HepG2 (cell line): ENCODE results near the gene SERTAD2. TPM values are rescaled to one million over a fixed set of nuclear protein-coding genes. Genes with fewer than 3 reads are reported as not detected.

Source experiments
- ATF7 ChIP-seq, 2 experiments: fragments of 450-650 bp in 1 of 2; sonication (generic) in 1 of 2; formaldehyde crosslinking in 1 of 2; IDR thresholded peaks; 2 replicates each; pipeline versions ENCODE4 v1.4.0 to v1.6.1; 2016 to 2020; ENCODE audit warnings: antibody characterized with exemption in 1 of 2, mild to moderate bottlenecking in 1 of 2, missing genetic modification reagents in 1 of 2
- BRCA1 ChIP-seq: sonication (generic); formaldehyde crosslinking; IDR thresholded peaks from 2 replicates; pipeline ENCODE4 v1.4.0; 2020; ENCODE audit warnings: missing genetic modification reagents
- ELF4 ChIP-seq: sonication (generic); formaldehyde crosslinking; IDR thresholded peaks from 2 replicates; pipeline ENCODE4 v1.5.0; 2020; ENCODE audit warnings: missing genetic modification reagents, mild to moderate bottlenecking, moderate library complexity, borderline replicate concordance
- KLF11 ChIP-seq: IDR thresholded peaks from 2 replicates; pipeline ENCODE4 v1.6.1; 2016; ENCODE audit warnings: missing compliant biosample characterization
- NFRKB ChIP-seq: fragments of 450-650 bp; IDR thresholded peaks from 2 replicates; pipeline ENCODE4 v1.6.1; 2017
- PCBP1 ChIP-seq: fragments of 200-400 bp; formaldehyde crosslinking; IDR thresholded peaks from 2 replicates; pipeline ENCODE4 v1.6.1; 2017; ENCODE audit warnings: mild to moderate bottlenecking, low read depth, low read length, borderline replicate concordance
- RBFOX2 ChIP-seq: fragments of 200-400 bp; formaldehyde crosslinking; IDR thresholded peaks from 2 replicates; pipeline ENCODE4 v1.6.1; 2017; ENCODE audit warnings: low read depth, mild to moderate bottlenecking, low read length
- SNAI1 ChIP-seq: sonication (generic); formaldehyde crosslinking; IDR thresholded peaks from 2 replicates; pipeline ENCODE4 v1.5.0; 2020; ENCODE audit warnings: mild to moderate bottlenecking, missing genetic modification reagents, borderline replicate concordance
- STAT5B ChIP-seq: sonication (generic); formaldehyde crosslinking; IDR thresholded peaks from 2 replicates; pipeline ENCODE4 v1.4.0; 2020; ENCODE audit warnings: missing genetic modification reagents
- ZBTB42 ChIP-seq: sonication (generic); formaldehyde crosslinking; IDR thresholded peaks from 2 replicates; pipeline ENCODE4 v1.5.0; 2020; ENCODE audit warnings: mild to moderate bottlenecking, missing genetic modification reagents
- ZNF510 ChIP-seq: sonication (generic); formaldehyde crosslinking; IDR thresholded peaks from 2 replicates; pipeline ENCODE4 v1.4.0; 2020; ENCODE audit warnings: low read depth, mild to moderate bottlenecking, missing genetic modification reagents
- ZNF543 ChIP-seq: sonication (generic); formaldehyde crosslinking; IDR thresholded peaks from 2 replicates; pipeline ENCODE4 v1.4.0; 2020; ENCODE audit warnings: mild to moderate bottlenecking, missing genetic modification reagents
- ZNF547 ChIP-seq: sonication (generic); formaldehyde crosslinking; IDR thresholded peaks from 2 replicates; pipeline ENCODE4 v1.5.1; 2020; ENCODE audit warnings: mild to moderate bottlenecking, missing genetic modification reagents
- ZNF792 ChIP-seq: IDR thresholded peaks from 2 replicates; pipeline ENCODE4 v1.6.1; 2016
- ZZZ3 ChIP-seq: sonication (generic); formaldehyde crosslinking; IDR thresholded peaks from 2 replicates; pipeline ENCODE4 v1.4.0; 2020; ENCODE audit warnings: missing genetic modification reagents, mild to moderate bottlenecking, borderline replicate concordance
- polyA plus RNA-seq, 8 experiments: library from polyadenylated mRNA; depleted of rRNA in 3 of 8; stranded (reverse) in 7 of 8; unstranded in 1 of 8; fragments of >200 nt; fragmentation: Illumina TruSeq in 4 of 8; extraction: Trizol in 4 of 8; gene quantifications; 2 replicates each; pipeline versions ENCODE4 v1.2.1 to v1.2.3, GENCODE V29; 2011 to 2016; ENCODE audit warnings: low read depth in 4 of 8, missing spikeins in 1 of 8, mixed read lengths in 1 of 8; ENCODE audit not compliant: insufficient read depth in 1 of 8
- total RNA-seq, 5 experiments: library from RNA; depleted of rRNA; stranded (reverse); fragments of >200 nt; fragmentation: Illumina TruSeq; extraction: Trizol; gene quantifications; 2 replicates each; pipeline ENCODE4 v1.2.3, GENCODE V29; 2016; ENCODE audit warnings: low read depth in 1 of 5
- TF ChIP-seq, protein P1 (sequence below): IDR thresholded peaks from 2 replicates; pipeline ENCODE4 v1.6.1; 2016; ENCODE audit warnings: low read depth, control low read depth
- TF ChIP-seq, protein P2 (sequence below): sonication (generic); formaldehyde crosslinking; IDR thresholded peaks from 2 replicates; pipeline ENCODE4 v1.8.1; 2022; ENCODE audit warnings: low read depth, mild to moderate bottlenecking, missing genetic modification reagents
- TF ChIP-seq, protein P3 (sequence below): sonication (generic); formaldehyde crosslinking; IDR thresholded peaks from 2 replicates; pipeline ENCODE4 v1.4.0; 2020; ENCODE audit warnings: missing genetic modification reagents, mild to moderate bottlenecking, borderline replicate concordance
- TF ChIP-seq, protein P4 (sequence below): sonication (generic); formaldehyde crosslinking; IDR thresholded peaks from 2 replicates; pipeline ENCODE4 v1.5.1; 2020; ENCODE audit warnings: missing genetic modification reagents, mild to moderate bottlenecking, borderline replicate concordance
- TF ChIP-seq, protein P5 (sequence below): sonication (generic); formaldehyde crosslinking; IDR thresholded peaks from 2 replicates; pipeline ENCODE4 v1.5.1; 2020; ENCODE audit warnings: missing genetic modification reagents, mild to moderate bottlenecking, borderline replicate concordance

Gene SERTAD2
- total and polyA plus RNA-seq, 2 of the 13 experiments (the other 11 are each of a cell fraction or from before 2014, with no cell fraction given): 6.7 to 22.6 TPM

DNA sequence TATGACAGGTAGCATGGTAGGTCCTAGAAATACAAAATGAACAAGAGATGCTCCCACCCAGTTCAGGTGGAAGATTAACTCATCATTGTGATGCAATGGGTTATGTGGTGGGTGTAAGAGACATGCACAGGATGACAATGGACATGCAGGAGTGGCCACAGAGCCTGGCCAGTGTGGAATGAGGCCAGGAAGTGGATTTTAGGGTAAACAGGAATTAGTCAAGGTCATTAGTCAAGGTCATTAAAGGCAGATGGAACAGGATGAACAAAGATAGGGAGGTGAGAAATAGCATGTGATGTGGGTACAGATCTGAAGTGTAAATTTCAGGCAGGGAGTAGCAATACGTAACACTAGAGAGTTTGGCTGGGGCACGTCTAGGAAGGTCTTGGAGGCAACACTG lies 15.6 kb upstream of the SERTAD2 start (continued):
- TF ChIP-seq, protein P1, sequence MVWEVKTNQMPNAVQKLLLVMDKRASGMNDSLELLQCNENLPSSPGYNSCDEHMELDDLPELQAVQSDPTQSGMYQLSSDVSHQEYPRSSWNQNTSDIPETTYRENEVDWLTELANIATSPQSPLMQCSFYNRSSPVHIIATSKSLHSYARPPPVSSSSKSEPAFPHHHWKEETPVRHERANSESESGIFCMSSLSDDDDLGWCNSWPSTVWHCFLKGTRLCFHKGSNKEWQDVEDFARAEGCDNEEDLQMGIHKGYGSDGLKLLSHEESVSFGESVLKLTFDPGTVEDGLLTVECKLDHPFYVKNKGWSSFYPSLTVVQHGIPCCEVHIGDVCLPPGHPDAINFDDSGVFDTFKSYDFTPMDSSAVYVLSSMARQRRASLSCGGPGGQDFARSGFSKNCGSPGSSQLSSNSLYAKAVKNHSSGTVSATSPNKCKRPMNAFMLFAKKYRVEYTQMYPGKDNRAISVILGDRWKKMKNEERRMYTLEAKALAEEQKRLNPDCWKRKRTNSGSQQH (CRISPR knock-in tag): peak; percentile 86
- TF ChIP-seq ZNF547 (CRISPR knock-in tag) (no peak), ZZZ3 (CRISPR knock-in tag) (no peak), RBFOX2 (no peak), SNAI1 (CRISPR knock-in tag) (no peak), PCBP1 (no peak), ZBTB42 (CRISPR knock-in tag) (no peak), ZNF543 (no peak), KLF11 (CRISPR knock-in tag) (no peak), ATF7 (IDR thresholded peaks at IDR 0.05) (peak; percentile 59), ATF7 (CRISPR knock-in tag; IDR thresholded peaks at IDR 0.05) (peak; percentile 49; the same call in 1 of the 2 replicates), NFRKB (no peak), ELF4 (CRISPR knock-in tag) (no peak), BRCA1 (CRISPR knock-in tag) (no peak), ZNF510 (CRISPR knock-in tag) (0 out of 2 replicates have a peak, but pooled peaks have one; percentile 51), ZNF792 (peak; percentile 32; the same call in 1 of the 2 replicates), STAT5B (CRISPR knock-in tag) (no peak)
- TF ChIP-seq, protein P2, sequence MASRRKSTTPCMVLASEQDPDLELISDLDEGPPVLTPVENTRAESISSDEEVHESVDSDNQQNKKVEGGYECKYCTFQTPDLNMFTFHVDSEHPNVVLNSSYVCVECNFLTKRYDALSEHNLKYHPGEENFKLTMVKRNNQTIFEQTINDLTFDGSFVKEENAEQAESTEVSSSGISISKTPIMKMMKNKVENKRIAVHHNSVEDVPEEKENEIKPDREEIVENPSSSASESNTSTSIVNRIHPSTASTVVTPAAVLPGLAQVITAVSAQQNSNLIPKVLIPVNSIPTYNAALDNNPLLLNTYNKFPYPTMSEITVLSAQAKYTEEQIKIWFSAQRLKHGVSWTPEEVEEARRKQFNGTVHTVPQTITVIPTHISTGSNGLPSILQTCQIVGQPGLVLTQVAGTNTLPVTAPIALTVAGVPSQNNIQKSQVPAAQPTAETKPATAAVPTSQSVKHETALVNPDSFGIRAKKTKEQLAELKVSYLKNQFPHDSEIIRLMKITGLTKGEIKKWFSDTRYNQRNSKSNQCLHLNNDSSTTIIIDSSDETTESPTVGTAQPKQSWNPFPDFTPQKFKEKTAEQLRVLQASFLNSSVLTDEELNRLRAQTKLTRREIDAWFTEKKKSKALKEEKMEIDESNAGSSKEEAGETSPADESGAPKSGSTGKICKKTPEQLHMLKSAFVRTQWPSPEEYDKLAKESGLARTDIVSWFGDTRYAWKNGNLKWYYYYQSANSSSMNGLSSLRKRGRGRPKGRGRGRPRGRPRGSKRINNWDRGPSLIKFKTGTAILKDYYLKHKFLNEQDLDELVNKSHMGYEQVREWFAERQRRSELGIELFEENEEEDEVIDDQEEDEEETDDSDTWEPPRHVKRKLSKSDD: no peak
- TF ChIP-seq, protein P3, sequence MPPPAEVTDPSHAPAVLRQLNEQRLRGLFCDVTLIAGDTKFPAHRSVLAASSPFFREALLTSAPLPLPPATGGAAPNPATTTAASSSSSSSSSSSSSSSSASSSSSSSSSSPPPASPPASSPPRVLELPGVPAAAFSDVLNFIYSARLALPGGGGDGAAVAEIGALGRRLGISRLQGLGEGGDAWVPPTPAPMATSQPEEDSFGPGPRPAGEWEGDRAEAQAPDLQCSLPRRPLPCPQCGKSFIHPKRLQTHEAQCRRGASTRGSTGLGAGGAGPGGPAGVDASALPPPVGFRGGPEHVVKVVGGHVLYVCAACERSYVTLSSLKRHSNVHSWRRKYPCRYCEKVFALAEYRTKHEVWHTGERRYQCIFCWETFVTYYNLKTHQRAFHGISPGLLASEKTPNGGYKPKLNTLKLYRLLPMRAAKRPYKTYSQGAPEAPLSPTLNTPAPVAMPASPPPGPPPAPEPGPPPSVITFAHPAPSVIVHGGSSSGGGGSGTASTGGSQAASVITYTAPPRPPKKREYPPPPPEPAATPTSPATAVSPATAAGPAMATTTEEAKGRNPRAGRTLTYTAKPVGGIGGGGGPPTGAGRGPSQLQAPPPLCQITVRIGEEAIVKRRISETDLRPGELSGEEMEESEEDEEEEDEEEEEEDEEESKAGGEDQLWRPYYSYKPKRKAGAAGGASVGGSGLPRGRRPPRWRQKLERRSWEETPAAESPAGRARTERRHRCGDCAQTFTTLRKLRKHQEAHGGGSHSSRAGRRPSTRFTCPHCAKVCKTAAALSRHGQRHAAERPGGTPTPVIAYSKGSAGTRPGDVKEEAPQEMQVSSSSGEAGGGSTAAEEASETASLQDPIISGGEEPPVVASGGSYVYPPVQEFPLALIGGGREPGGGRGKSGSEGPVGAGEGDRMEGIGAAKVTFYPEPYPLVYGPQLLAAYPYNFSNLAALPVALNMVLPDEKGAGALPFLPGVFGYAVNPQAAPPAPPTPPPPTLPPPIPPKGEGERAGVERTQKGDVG (CRISPR knock-in tag): no peak
- TF ChIP-seq, protein P4, sequence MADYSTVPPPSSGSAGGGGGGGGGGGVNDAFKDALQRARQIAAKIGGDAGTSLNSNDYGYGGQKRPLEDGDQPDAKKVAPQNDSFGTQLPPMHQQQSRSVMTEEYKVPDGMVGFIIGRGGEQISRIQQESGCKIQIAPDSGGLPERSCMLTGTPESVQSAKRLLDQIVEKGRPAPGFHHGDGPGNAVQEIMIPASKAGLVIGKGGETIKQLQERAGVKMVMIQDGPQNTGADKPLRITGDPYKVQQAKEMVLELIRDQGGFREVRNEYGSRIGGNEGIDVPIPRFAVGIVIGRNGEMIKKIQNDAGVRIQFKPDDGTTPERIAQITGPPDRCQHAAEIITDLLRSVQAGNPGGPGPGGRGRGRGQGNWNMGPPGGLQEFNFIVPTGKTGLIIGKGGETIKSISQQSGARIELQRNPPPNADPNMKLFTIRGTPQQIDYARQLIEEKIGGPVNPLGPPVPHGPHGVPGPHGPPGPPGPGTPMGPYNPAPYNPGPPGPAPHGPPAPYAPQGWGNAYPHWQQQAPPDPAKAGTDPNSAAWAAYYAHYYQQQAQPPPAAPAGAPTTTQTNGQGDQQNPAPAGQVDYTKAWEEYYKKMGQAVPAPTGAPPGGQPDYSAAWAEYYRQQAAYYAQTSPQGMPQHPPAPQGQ: no peak
- TF ChIP-seq, protein P5, sequence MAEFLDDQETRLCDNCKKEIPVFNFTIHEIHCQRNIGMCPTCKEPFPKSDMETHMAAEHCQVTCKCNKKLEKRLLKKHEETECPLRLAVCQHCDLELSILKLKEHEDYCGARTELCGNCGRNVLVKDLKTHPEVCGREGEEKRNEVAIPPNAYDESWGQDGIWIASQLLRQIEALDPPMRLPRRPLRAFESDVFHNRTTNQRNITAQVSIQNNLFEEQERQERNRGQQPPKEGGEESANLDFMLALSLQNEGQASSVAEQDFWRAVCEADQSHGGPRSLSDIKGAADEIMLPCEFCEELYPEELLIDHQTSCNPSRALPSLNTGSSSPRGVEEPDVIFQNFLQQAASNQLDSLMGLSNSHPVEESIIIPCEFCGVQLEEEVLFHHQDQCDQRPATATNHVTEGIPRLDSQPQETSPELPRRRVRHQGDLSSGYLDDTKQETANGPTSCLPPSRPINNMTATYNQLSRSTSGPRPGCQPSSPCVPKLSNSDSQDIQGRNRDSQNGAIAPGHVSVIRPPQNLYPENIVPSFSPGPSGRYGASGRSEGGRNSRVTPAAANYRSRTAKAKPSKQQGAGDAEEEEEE (CRISPR knock-in tag): no peak
